ENCODE measurements around the gene HEXB.
"Not testable (repeated sequence)": the region's sequence is repeated elsewhere in the genome, so short reads cannot be mapped to it uniquely, and the experiment has no call there.

The HEXB gene

GRCh38 chr5:74659172-74659571 is 25.9 kb upstream of the HEXB start:
- no peak for DNase-seq (ENCODE audit: low spot score)

GRCh38 chr5:74660140-74660539 is 24.9 kb upstream of the HEXB start:
- DNase-seq (ENCODE audit: low spot score), result no peak

GRCh38 chr5:74660873-74661272 is 24.2 kb upstream of the HEXB start:
- DNase-seq (ENCODE audit: low spot score), result no peak

GRCh38 chr5:74664551-74664950 is 20.5 kb upstream of the HEXB start:
- no peak for DNase-seq (ENCODE audit: low spot score)

GRCh38 chr5:74665273-74665672 is 19.8 kb upstream of the HEXB start:
- no peak for DNase-seq (ENCODE audit: low spot score)

- no peak for DNase-seq (ENCODE audit: low spot score)
These were observed 19.2 kb upstream of the HEXB start for GRCh38 chr5:74665816-74666215.

- no peak for DNase-seq (ENCODE audit: low spot score)
These were observed 17.6 kb upstream of the HEXB start for GRCh38 chr5:74667396-74667795.

GRCh38 chr5:74669821-74670220 is 15.2 kb upstream of the HEXB start:
- DNase-seq (ENCODE audit: low spot score), result no peak

- DNase-seq (ENCODE audit: low spot score), result no peak
These were observed 14.5 kb upstream of the HEXB start for GRCh38 chr5:74670396-74671038.

- DNase-seq (ENCODE audit: low spot score), result no peak
These were observed 12.7 kb upstream of the HEXB start for GRCh38 chr5:74672215-74672877.

GRCh38 chr5:74673011-74673790 is 11.8 kb upstream of the HEXB start:
- no peak for DNase-seq (ENCODE audit: low spot score)

- DNase-seq (ENCODE audit: low spot score), result not testable (repeated sequence)
These were observed 8.6 kb upstream of the HEXB start for GRCh38 chr5:74676466-74676865.

GRCh38 chr5:74678123-74678522 is 6.9 kb upstream of the HEXB start:
- DNase-seq (ENCODE audit: low spot score), result not testable (repeated sequence)

- not testable (repeated sequence) for DNase-seq (ENCODE audit: low spot score)
These were observed 5.7 kb upstream of the HEXB start for GRCh38 chr5:74679300-74679699.

GRCh38 chr5:74679966-74680365 is 5.1 kb upstream of the HEXB start:
- DNase-seq (ENCODE audit: low spot score), result no peak

GRCh38 chr5:74685979-74686631 is 1.1 kb downstream of the HEXB start:
- DNase-seq (ENCODE audit: low spot score), result no peak

GRCh38 chr5:74686962-74687751 is 2.1 kb downstream of the HEXB start:
- DNase-seq (ENCODE audit: low spot score), result no peak

GRCh38 chr5:74693191-74693590 is 8.2 kb downstream of the HEXB start:
- DNase-seq (ENCODE audit: low spot score), result no peak

GRCh38 chr5:74717596-74717995 is 32.6 kb downstream of the HEXB start:
- no peak for DNase-seq (ENCODE audit: low spot score)

GRCh38 chr5:74722271-74722670 is 37.2 kb downstream of the HEXB start:
- no peak for DNase-seq (ENCODE audit: low spot score)

- no peak for DNase-seq (ENCODE audit: low spot score)
These were observed 40.3 kb downstream of the HEXB start for GRCh38 chr5:74725331-74725730.

- DNase-seq (ENCODE audit: low spot score), result no peak
These were observed 51.7 kb downstream of the HEXB start for GRCh38 chr5:74736759-74737158.

Measured in ecto neural progenitor cell (in vitro differentiated cells).